Endothelial cell of umbilical vein (primary cell): Measurements from ENCODE around the gene AP1M1. TPM values are rescaled to one million over a fixed set of nuclear protein-coding genes. Genes with fewer than 3 reads are reported as not detected.

Source experiments
- BruUV-seq: library from RNA; stranded (reverse); fragments of 400-500 nt; replicated peaks from 2 replicates; lab custom pipeline; 2021; lab: Mats Ljungman, UMichigan
- CTCF ChIA-PET: fragments of 300-600, 350-600 bp; sonication (Branson Sonifier 250); formaldehyde crosslinking; loops from one replicate; lab custom pipeline; 2021; ENCODE audit warnings: antibody characterized with exemption, inconsistent platforms; lab: Charles Lee
- POLR2A ChIA-PET: fragments of 300-600, 350-600 bp; sonication (Branson Sonifier 250); formaldehyde crosslinking; loops from one replicate; lab custom pipeline; 2021; ENCODE audit warnings: antibody characterized with exemption, inconsistent platforms; lab: Charles Lee
- DNase-seq: peaks from one replicate; pipeline ENCODE4 v3.0.0-alpha.2; 2011; ENCODE audit warnings: low read depth, low spot score
- FAIRE-seq: peaks from 2 replicates; lab custom pipeline; 2011; peaks lifted over from hg19 to GRCh38; lab: Jason Lieb, UNC
- H2AFZ ChIP-seq: 2 replicates; pipeline ENCODE4 v1.6.0; 2012; ENCODE audit warnings: low read depth, low read length, control low read depth, inconsistent platforms
- H3K27ac ChIP-seq: 2 replicates; pipeline ENCODE4 v1.5.1; 2011; ENCODE audit warnings: low read depth, mild to moderate bottlenecking, control low read depth, low read length, moderate library complexity; ENCODE audit not compliant: insufficient read depth
- H3K27me3 ChIP-seq, 2 experiments: 2 replicates each; pipeline versions ENCODE4 v1.6.0 to v1.6.1; 2011; ENCODE audit warnings: low read length in 2 of 2, mixed read lengths in 1 of 2; ENCODE audit not compliant: control insufficient read depth in 2 of 2, insufficient read depth in 2 of 2
- H3K36me3 ChIP-seq, 2 experiments: 2 replicates in 1 of 2; 3 replicates in 1 of 2; pipeline ENCODE4 v1.5.1; 2011; ENCODE audit warnings: low read length in 2 of 2, mild to moderate bottlenecking in 1 of 2, moderate library complexity in 1 of 2; ENCODE audit not compliant: control insufficient read depth in 2 of 2, insufficient read depth in 2 of 2; ENCODE audit errors: extremely low read depth in 1 of 2
- H3K4me1 ChIP-seq: 3 replicates; pipeline ENCODE4 v1.5.1; 2011; ENCODE audit warnings: mild to moderate bottlenecking, low read length; ENCODE audit not compliant: control insufficient read depth, insufficient read depth; ENCODE audit errors: extremely low read depth
- H3K4me2 ChIP-seq: 2 replicates; pipeline ENCODE4 v1.6.1; 2011; ENCODE audit warnings: low read length, control low read depth, mixed read lengths; ENCODE audit not compliant: insufficient read depth
- H3K4me3 ChIP-seq, 3 experiments: fragments of 200-600 bp in 1 of 3; sonication (generic), shearing (Covaris generic) in 1 of 3; replicated peaks in 1 of 3; 2 replicates each; pipeline ENCODE4 v1.5.1; 2011 to 2016; ENCODE audit warnings: control low read depth in 3 of 3, low read length in 3 of 3, mild to moderate bottlenecking in 2 of 3, inconsistent platforms in 1 of 3, low read depth in 1 of 3, moderate library complexity in 1 of 3; ENCODE audit not compliant: insufficient read depth in 1 of 3
- H3K79me2 ChIP-seq: 2 replicates; pipeline ENCODE4 v1.6.0; 2012; ENCODE audit warnings: low read length, inconsistent platforms; ENCODE audit not compliant: control insufficient read depth, insufficient read depth
- H3K9ac ChIP-seq: replicated peaks from 2 replicates; pipeline ENCODE3; 2011; ENCODE audit warnings: low read length, control low read depth; ENCODE audit not compliant: insufficient read depth; ENCODE audit errors: extremely low read depth
- H3K9me1 ChIP-seq: replicated peaks from 3 replicates; pipeline ENCODE4 v1.6.0; 2011; ENCODE audit warnings: mild to moderate bottlenecking, low read length; ENCODE audit not compliant: control insufficient read depth, insufficient read depth; ENCODE audit errors: extremely low read depth
- H3K9me3 ChIP-seq: replicated peaks from 2 replicates; pipeline ENCODE4 v1.5.1; 2012; ENCODE audit warnings: low read length, inconsistent platforms; ENCODE audit not compliant: control insufficient read depth, insufficient read depth
- H4K20me1 ChIP-seq: replicated peaks from 2 replicates; pipeline ENCODE3; 2011; ENCODE audit warnings: mild to moderate bottlenecking, low read length; ENCODE audit not compliant: control insufficient read depth, insufficient read depth; ENCODE audit errors: extremely low read depth
- EZH2 ChIP-seq: IDR thresholded peaks from 2 replicates; pipeline ENCODE4 v1.6.1; 2012; ENCODE audit warnings: borderline replicate concordance, low read depth, mild to moderate bottlenecking, moderate library complexity, low read length, inconsistent platforms; ENCODE audit not compliant: severe bottlenecking
- FOS ChIP-seq: IDR thresholded peaks from 2 replicates; pipeline ENCODE4 v1.6.1; 2011; ENCODE audit warnings: mild to moderate bottlenecking, low read length, moderate library complexity, borderline replicate concordance; ENCODE audit not compliant: insufficient read depth
- JUN ChIP-seq: IDR thresholded peaks from 2 replicates; pipeline ENCODE4 v1.6.1; 2011; ENCODE audit warnings: borderline replicate concordance, low read depth; ENCODE audit not compliant: insufficient read length, insufficient read depth
- MYC ChIP-seq: IDR thresholded peaks from one replicate; pipeline ENCODE4 v1.6.1; 2011; ENCODE audit warnings: mild to moderate bottlenecking, low read depth, low read length
- POLR2AphosphoS5 ChIP-seq: IDR thresholded peaks from 2 replicates; pipeline ENCODE4 v1.6.1; 2012; ENCODE audit warnings: low read depth, mild to moderate bottlenecking, control low read depth, low read length, moderate library complexity; ENCODE audit not compliant: insufficient read depth
- dilution Hi-C: fragments of 300-500 bp; cut with MboI; formaldehyde crosslinking; loops from one replicate; pipeline ENCODE4 v1.15.0; 2019; ENCODE audit warnings: low sequenced_read_pairs; ENCODE audit not compliant: extremely low pct_ligation_motif_present
- intact Hi-C: fragments of 100-400 bp; cut with micrococcal nuclease; formaldehyde crosslinking; loops from one replicate; pipeline ENCODE4 v1.10.0; 2022
- polyA plus RNA-seq, 4 experiments: library from polyadenylated mRNA; depleted of rRNA in 3 of 4; stranded (reverse) in 3 of 4; unstranded in 1 of 4; fragments of >200 nt; gene quantifications; 2 replicates each; pipeline versions ENCODE4 v1.2.1 to v1.2.3, GENCODE V29; 2011 to 2012; ENCODE audit warnings: missing spikeins in 1 of 4
- total RNA-seq: library from RNA; stranded (reverse); gene quantifications from 2 replicates; pipeline ENCODE4 v1.2.3, GENCODE V29; 2021
- TF ChIP-seq, protein P1 (sequence below): IDR thresholded peaks from 2 replicates; pipeline ENCODE4 v1.6.1; 2011; ENCODE audit not compliant: insufficient read depth, insufficient read length
- TF ChIP-seq, protein P2 (sequence below), 2 donors: IDR thresholded peaks; 1 replicate in 1 of 2; 2 replicates in 1 of 2; pipeline ENCODE4 v1.5.1; 2011; ENCODE audit warnings: low read length in 2 of 2, mild to moderate bottlenecking in 2 of 2, moderate library complexity in 2 of 2, control low read depth in 1 of 2, inconsistent platforms in 1 of 2, low read depth in 1 of 2; ENCODE audit not compliant: insufficient read depth in 1 of 2; ENCODE audit errors: extremely low read depth in 1 of 2

Gene AP1M1
- total and polyA plus RNA-seq, 2 donors (not counting 3 experiments of a cell fraction or from before 2014, with no cell fraction given) = 99.3 to 129 TPM

DNA sequence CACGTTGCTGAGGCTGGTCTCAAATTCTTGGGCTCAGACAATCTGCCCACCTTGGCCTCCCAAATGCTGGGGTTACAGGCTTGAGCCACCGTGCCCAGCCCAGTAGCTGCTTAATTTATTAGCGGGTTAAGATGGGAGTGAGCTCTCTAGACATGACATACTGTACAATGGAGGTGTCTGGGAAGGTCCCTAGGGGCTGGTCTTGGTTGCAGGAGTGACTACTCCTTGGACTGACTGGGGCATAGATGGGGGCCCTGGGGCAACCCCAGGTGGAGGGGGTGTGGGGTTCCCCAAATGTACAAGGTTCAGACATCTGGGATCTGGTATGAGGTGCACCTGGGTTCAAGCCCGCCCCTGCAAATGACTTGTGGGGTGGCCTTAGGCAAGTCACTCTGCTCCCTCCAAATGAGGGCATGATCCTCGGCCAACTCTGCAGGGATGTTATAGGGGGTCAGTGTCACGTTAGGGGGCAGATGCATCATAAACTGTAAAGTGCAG, 37.2 kb upstream of the AP1M1 start:
- Histone ChIP-seq H3K4me3 (no peak overlapping the region), H3K4me1 (peaks cover 11% of the 10 kb centered on the region), H3K9me3 (no peaks in the 10 kb centered on the region), H3K9ac (no peak overlapping the region), H3K9me1 (no peaks in the 10 kb centered on the region), H4K20me1 (no peaks in the 10 kb centered on the region), H3K79me2 (no peaks in the 10 kb centered on the region), H3K4me2 (no peak overlapping the region), H3K36me3 (no peaks in the 10 kb centered on the region), H2AFZ (no peak overlapping the region), H3K27me3 (no peaks in the 10 kb centered on the region), H3K27ac (no peak overlapping the region)
- dilution Hi-C loops (no loop called here), intact Hi-C loops (no loop called here)
- FAIRE-seq (no peak), DNase-seq (no peak)
- ChIA-PET CTCF (no interaction called here), POLR2A (no interaction called here)
- TF ChIP-seq, protein P1, sequence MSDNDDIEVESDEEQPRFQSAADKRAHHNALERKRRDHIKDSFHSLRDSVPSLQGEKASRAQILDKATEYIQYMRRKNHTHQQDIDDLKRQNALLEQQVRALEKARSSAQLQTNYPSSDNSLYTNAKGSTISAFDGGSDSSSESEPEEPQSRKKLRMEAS = no peak
- TF ChIP-seq EZH2 = no peak
- no peak for TF ChIP-seq POLR2AphosphoS5
- no peak for TF ChIP-seq FOS
- TF ChIP-seq MYC = no peak
- TF ChIP-seq, protein P2, sequence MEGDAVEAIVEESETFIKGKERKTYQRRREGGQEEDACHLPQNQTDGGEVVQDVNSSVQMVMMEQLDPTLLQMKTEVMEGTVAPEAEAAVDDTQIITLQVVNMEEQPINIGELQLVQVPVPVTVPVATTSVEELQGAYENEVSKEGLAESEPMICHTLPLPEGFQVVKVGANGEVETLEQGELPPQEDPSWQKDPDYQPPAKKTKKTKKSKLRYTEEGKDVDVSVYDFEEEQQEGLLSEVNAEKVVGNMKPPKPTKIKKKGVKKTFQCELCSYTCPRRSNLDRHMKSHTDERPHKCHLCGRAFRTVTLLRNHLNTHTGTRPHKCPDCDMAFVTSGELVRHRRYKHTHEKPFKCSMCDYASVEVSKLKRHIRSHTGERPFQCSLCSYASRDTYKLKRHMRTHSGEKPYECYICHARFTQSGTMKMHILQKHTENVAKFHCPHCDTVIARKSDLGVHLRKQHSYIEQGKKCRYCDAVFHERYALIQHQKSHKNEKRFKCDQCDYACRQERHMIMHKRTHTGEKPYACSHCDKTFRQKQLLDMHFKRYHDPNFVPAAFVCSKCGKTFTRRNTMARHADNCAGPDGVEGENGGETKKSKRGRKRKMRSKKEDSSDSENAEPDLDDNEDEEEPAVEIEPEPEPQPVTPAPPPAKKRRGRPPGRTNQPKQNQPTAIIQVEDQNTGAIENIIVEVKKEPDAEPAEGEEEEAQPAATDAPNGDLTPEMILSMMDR (IDR thresholded peaks at IDR 0.05; ENCODE audit: extremely low read depth in 1 of 2, insufficient read depth in 1 of 2, low read depth in 1 of 2, low read length in 2 of 2) = no peak
- TF ChIP-seq JUN = no peak
- BruUV-seq = no TSS peak
